ENCODE results near the gene OR5H14.

The OR5H14 gene

GRCh38 chr3:98199020-98199419, 51.7 kb downstream of the OR5H14 start:
- DNase-seq (ENCODE audit: low read depth in 2 of 2) = no peak

Data from stimulated activated CD4-positive, alpha-beta T cell treated with anti-CD3 and anti-CD28 coated beads, Interleukin-1b, Interleukin-23, amount 100 ng/mL, for 1 hour (primary cell).